H9 (cell line): ENCODE measurements around the gene OLR1. TPM values are rescaled to one million over a fixed set of nuclear protein-coding genes. Genes with fewer than 3 reads are reported as not detected.

Experiments used
- DNase-seq: peaks from one replicate; pipeline ENCODE4 v3.0.0-alpha.2; 2017
- H2AFZ ChIP-seq: one replicate; pipeline ENCODE4 v1.6.1; 2013; ENCODE audit warnings: mild to moderate bottlenecking, low read length, control low read depth, moderate library complexity
- H2AK5ac ChIP-seq: 2 replicates; pipeline ENCODE4 v1.6.1; 2013; ENCODE audit warnings: low read length, control low read depth, mixed read lengths; ENCODE audit not compliant: insufficient read length
- H2BK120ac ChIP-seq: one replicate; pipeline ENCODE4 v1.6.1; 2013; ENCODE audit warnings: low read depth, mild to moderate bottlenecking, low read length, control low read depth, inconsistent platforms; ENCODE audit not compliant: poor library complexity, severe bottlenecking
- H2BK12ac ChIP-seq: 2 replicates; pipeline ENCODE4 v1.6.1; 2013; ENCODE audit warnings: low read length, control low read depth, mixed read lengths, low read depth; ENCODE audit not compliant: insufficient read length
- H2BK15ac ChIP-seq: 2 replicates; pipeline ENCODE4 v1.6.1; 2013; ENCODE audit warnings: low read depth, low read length, control low read depth
- H2BK20ac ChIP-seq: one replicate; pipeline ENCODE4 v1.6.1; 2013; ENCODE audit warnings: low read depth, mild to moderate bottlenecking, low read length, control low read depth, inconsistent platforms; ENCODE audit not compliant: poor library complexity, severe bottlenecking
- H2BK5ac ChIP-seq: 2 replicates; pipeline ENCODE4 v1.6.1; 2013; ENCODE audit warnings: low read length, control low read depth, mixed read lengths; ENCODE audit not compliant: insufficient read length
- H3K14ac ChIP-seq: 2 replicates; pipeline ENCODE4 v1.6.1; 2013; ENCODE audit warnings: low read length, control low read depth; ENCODE audit not compliant: insufficient read depth
- H3K18ac ChIP-seq: 2 replicates; pipeline ENCODE4 v1.6.1; 2013; ENCODE audit warnings: low read depth, mild to moderate bottlenecking, mixed read lengths, low read length, control low read depth; ENCODE audit not compliant: insufficient read length
- H3K23ac ChIP-seq: 2 replicates; pipeline ENCODE4 v1.6.1; 2013; ENCODE audit warnings: low read length, control low read depth, mixed read lengths, low read depth; ENCODE audit not compliant: insufficient read length
- H3K23me2 ChIP-seq: 2 replicates; pipeline ENCODE4 v1.6.1; 2013; ENCODE audit warnings: low read depth, mild to moderate bottlenecking, mixed read lengths, low read length, control low read depth; ENCODE audit not compliant: insufficient read length, poor library complexity, severe bottlenecking
- H3K27ac ChIP-seq: 2 replicates; pipeline ENCODE4 v1.5.1; 2013; ENCODE audit warnings: low read length, control low read depth, mixed read lengths, low read depth; ENCODE audit not compliant: insufficient read length
- H3K27me3 ChIP-seq: 2 replicates; pipeline ENCODE4 v1.6.1; 2013; ENCODE audit warnings: low read length, control low read depth, inconsistent platforms; ENCODE audit not compliant: insufficient read depth
- H3K4ac ChIP-seq: 2 replicates; pipeline ENCODE4 v1.6.1; 2013; ENCODE audit warnings: low read depth, mild to moderate bottlenecking, control low read depth, inconsistent platforms, low read length, moderate library complexity
- H3K4me1 ChIP-seq: 2 replicates; pipeline ENCODE4 v1.6.1; 2013; ENCODE audit warnings: low read length, control low read depth, inconsistent platforms; ENCODE audit not compliant: insufficient read depth
- H3K4me2 ChIP-seq: 2 replicates; pipeline ENCODE4 v1.6.1; 2013; ENCODE audit warnings: low read length, control low read depth, mixed read lengths; ENCODE audit not compliant: insufficient read length, insufficient read depth
- H3K56ac ChIP-seq: 2 replicates; pipeline ENCODE4 v1.6.1; 2013; ENCODE audit warnings: low read depth, mild to moderate bottlenecking, mixed read lengths, low read length, control low read depth; ENCODE audit not compliant: insufficient read length
- H3K79me1 ChIP-seq: 2 replicates; pipeline ENCODE4 v1.6.1; 2013; ENCODE audit warnings: low read depth, mild to moderate bottlenecking, moderate library complexity, low read length, control low read depth, inconsistent platforms; ENCODE audit not compliant: insufficient read depth, poor library complexity, severe bottlenecking
- H3K79me2 ChIP-seq: 2 replicates; pipeline ENCODE4 v1.6.1; 2013; ENCODE audit warnings: low read length, control low read depth, inconsistent platforms; ENCODE audit not compliant: insufficient read depth
- H3K9ac ChIP-seq: 2 replicates; pipeline ENCODE4 v1.6.1; 2013; ENCODE audit warnings: low read length, control low read depth, mixed read lengths; ENCODE audit not compliant: insufficient read length; ENCODE audit errors: extremely low read depth
- H3K9me3 ChIP-seq: one replicate; pipeline ENCODE4 v1.6.1; 2013; ENCODE audit warnings: low read depth, low read length, inconsistent platforms; ENCODE audit not compliant: control insufficient read depth
- H3T11ph ChIP-seq: one replicate; pipeline ENCODE4 v1.6.1; 2013; ENCODE audit warnings: mild to moderate bottlenecking, low read length, control low read depth, inconsistent platforms
- H4K20me1 ChIP-seq: one replicate; pipeline ENCODE4 v1.6.1; 2013; ENCODE audit not compliant: control insufficient read depth, insufficient read length, insufficient read depth
- H4K5ac ChIP-seq: 2 replicates; pipeline ENCODE4 v1.6.1; 2013; ENCODE audit warnings: low read depth, mild to moderate bottlenecking, mixed read lengths, low read length, control low read depth; ENCODE audit not compliant: insufficient read length
- H4K8ac ChIP-seq: replicated peaks from 2 replicates; pipeline ENCODE4 v1.6.1; 2013; ENCODE audit warnings: low read length, control low read depth, mixed read lengths, low read depth; ENCODE audit not compliant: insufficient read length
- H4K91ac ChIP-seq: 2 replicates; pipeline ENCODE4 v1.6.1; 2013; ENCODE audit warnings: low read depth, mild to moderate bottlenecking, moderate library complexity, mixed read lengths, low read length, control low read depth; ENCODE audit not compliant: insufficient read length
- H3K27ac Mint-ChIP-seq, 3 experiments: 2 replicates in 2 of 3; 3 replicates in 1 of 3; pipeline ENCODE4 v1.8.0; 2020 to 2021; ENCODE audit warnings: mixed read lengths in 3 of 3, mild to moderate bottlenecking in 1 of 3, moderate library complexity in 1 of 3
- H3K27me3 Mint-ChIP-seq: 2 replicates; pipeline ENCODE4 v1.8.0; 2021; ENCODE audit warnings: low read depth, mild to moderate bottlenecking, moderate library complexity, mixed read lengths
- H3K36me3 Mint-ChIP-seq, 3 experiments: 2 replicates in 2 of 3; 3 replicates in 1 of 3; pipeline ENCODE4 v1.8.0; 2020 to 2021; ENCODE audit warnings: low read depth in 3 of 3, mixed read lengths in 3 of 3; ENCODE audit not compliant: insufficient read depth in 1 of 3
- H3K4me1 Mint-ChIP-seq, 2 experiments: 2 replicates each; pipeline ENCODE4 v1.8.0; 2020; ENCODE audit warnings: mixed read lengths in 2 of 2
- H3K4me3 Mint-ChIP-seq, 2 experiments: 2 replicates in 1 of 2; 3 replicates in 1 of 2; pipeline ENCODE4 v1.8.0; 2020 to 2021; ENCODE audit warnings: mild to moderate bottlenecking in 2 of 2, mixed read lengths in 2 of 2, moderate library complexity in 1 of 2
- H3K9me3 Mint-ChIP-seq, 2 experiments: 2 replicates in 1 of 2; 3 replicates in 1 of 2; pipeline ENCODE4 v1.8.0; 2020; ENCODE audit warnings: mild to moderate bottlenecking in 2 of 2, mixed read lengths in 2 of 2, moderate library complexity in 1 of 2
- CTCF ChIP-seq: fragments of 200-600 bp; sonication (generic); conservative IDR thresholded peaks from 3 replicates; pipeline ENCODE4 v1.8.0; 2021; ENCODE audit warnings: antibody characterized with exemption, mild to moderate bottlenecking
- WGBS: extraction: QIAGEN DNeasy Blood & Tissue Kit; methylation state at CpG from one replicate; pipeline ENCODE4 v1.1.7; 2013; ENCODE audit warnings: missing lambda C conversion rate, low lambda C conversion rate, mixed read lengths; ENCODE audit not compliant: insufficient read length; ENCODE audit errors: extremely low coverage; 5-methylcytosine and 5-hydroxymethylcytosine counted together
- total RNA-seq: library from RNA; stranded (reverse); gene quantifications from 2 replicates; pipeline ENCODE4 v1.2.1, GENCODE V29; 2021

Gene OLR1
- total RNA-seq, 1 experiment from 2014 or later, result not detected

GRCh38 chr12:10111451-10111850 lies 60.5 kb downstream of the OLR1 start:
- H3K14ac ChIP-seq, result no peak overlapping the region
- no peak overlapping the region for H3K9ac ChIP-seq
- no peaks in the 10 kb centered on the region for H3K79me2 ChIP-seq
- DNase-seq, result no peak
- H2AK5ac ChIP-seq, result no peak overlapping the region
- WGBS, result no CpG with 5 or more reads among the region's 38 CpGs
- no peaks in the 10 kb centered on the region for H3K4me1 ChIP-seq
- no peak overlapping the region for H2BK15ac ChIP-seq
- H3K9me3 Mint-ChIP-seq, result peaks cover 7% of the 10 kb centered on the region in 2 experiments
- no peak overlapping the region for H2AFZ ChIP-seq
- no peak overlapping the region for H2BK12ac ChIP-seq
- H3K4me2 ChIP-seq, result no peak overlapping the region
- no peak for TF ChIP-seq CTCF
- no peak overlapping the region for H2BK120ac ChIP-seq
- H3K23me2 ChIP-seq, result no peaks in the 10 kb centered on the region
- H3K4ac ChIP-seq, result no peak overlapping the region
- no peaks in the 10 kb centered on the region for H3K79me1 ChIP-seq
- H3K27me3 Mint-ChIP-seq, result peaks cover 6% of the 10 kb centered on the region
- H3K4me3 Mint-ChIP-seq, result no peak overlapping the region
- H3K27ac ChIP-seq, result no peak overlapping the region
- H2BK5ac ChIP-seq, result no peak overlapping the region
- H3K27ac Mint-ChIP-seq, result no peak overlapping the region
- no peak overlapping the region for H4K5ac ChIP-seq
- H3K9me3 ChIP-seq, result no peaks in the 10 kb centered on the region
- no peak overlapping the region for H2BK20ac ChIP-seq
- no peak overlapping the region for H3K56ac ChIP-seq
- H3K27me3 ChIP-seq, result no peaks in the 10 kb centered on the region
- no peak overlapping the region for H3K18ac ChIP-seq
- no peaks in the 10 kb centered on the region for H3K4me1 Mint-ChIP-seq
- no peak overlapping the region for H3T11ph ChIP-seq
- H4K91ac ChIP-seq, result no peak overlapping the region
- no peak overlapping the region for H4K8ac ChIP-seq
- peaks cover 0 to 18% (median 7%) of the 10 kb centered on the region in 3 experiments; a peak in 4 of 7 replicates for H3K36me3 Mint-ChIP-seq
- H4K20me1 ChIP-seq, result no peaks in the 10 kb centered on the region
- H3K23ac ChIP-seq, result no peak overlapping the region
